ENCODE measurements around the gene TSPOAP1.

The TSPOAP1 gene

GRCh38 chr17:58328195-58329034, at the start of gene TSPOAP1:
Gene TSPOAP1 (minus strand): TSS chr17:58328795. CDS start chr17:58327920, 875 bp downstream.
- no peak for FAIRE-seq
- DNase-seq (ENCODE audit: low spot score), result no peak

GRCh38 chr17:58377661-58378060, 49.1 kb upstream of the TSPOAP1 start:
- FAIRE-seq (peak; percentile 87), DNase-seq (ENCODE audit: low spot score) (no peak)

- FAIRE-seq (no peak), DNase-seq (ENCODE audit: low spot score) (no peak)
These were observed 48.6 kb upstream of the TSPOAP1 start for GRCh38 chr17:58377093-58377601.

- FAIRE-seq (peak; percentile 69), DNase-seq (ENCODE audit: low spot score) (no peak)
These were observed 47.9 kb upstream of the TSPOAP1 start for GRCh38 chr17:58376472-58377000.

- DNase-seq (ENCODE audit: low spot score) (no peak), FAIRE-seq (no peak)
These were observed 47.2 kb upstream of the TSPOAP1 start for GRCh38 chr17:58375811-58376210.

- no peak for DNase-seq (ENCODE audit: low spot score)
- FAIRE-seq, result no peak
These were observed 46.7 kb upstream of the TSPOAP1 start for GRCh38 chr17:58375256-58375655.

GRCh38 chr17:58373923-58374322, 45.3 kb upstream of the TSPOAP1 start:
- FAIRE-seq (no peak), DNase-seq (ENCODE audit: low spot score) (no peak)

- DNase-seq (ENCODE audit: low spot score) (no peak), FAIRE-seq (no peak)
These were observed 44.4 kb upstream of the TSPOAP1 start for GRCh38 chr17:58373003-58373402.

DNA sequence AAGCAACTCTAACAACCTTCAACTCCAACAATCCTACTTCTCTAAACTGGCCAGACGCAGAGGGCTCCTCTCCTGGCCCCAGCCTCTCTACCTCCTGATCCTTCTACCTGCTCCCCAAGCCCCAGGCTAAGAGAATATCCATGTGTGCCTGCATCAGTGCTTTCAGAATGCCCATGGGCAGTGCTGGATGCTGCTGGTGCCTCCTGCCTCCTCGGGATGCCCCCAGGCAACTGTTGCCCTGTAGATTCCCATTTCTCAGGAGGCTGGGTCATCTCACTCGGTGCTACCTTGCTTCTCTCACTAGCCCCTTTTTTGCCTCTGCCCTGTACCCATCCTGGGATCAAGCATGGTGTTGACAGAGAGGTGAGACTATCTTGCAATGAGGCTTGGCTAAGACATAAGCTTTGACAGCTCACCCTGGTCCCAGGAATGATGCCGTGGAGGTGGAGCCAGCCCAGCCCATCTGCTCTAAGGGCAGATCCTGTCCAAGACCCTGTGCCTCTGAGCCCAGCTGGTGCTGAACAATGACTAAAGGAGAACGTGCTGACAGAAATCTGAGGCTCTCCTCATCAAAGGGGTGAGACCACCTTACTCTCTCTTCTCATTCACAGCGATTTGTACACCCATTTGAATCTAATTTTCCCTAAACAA, 42.8 kb upstream of the TSPOAP1 start:
- no peak for FAIRE-seq
- DNase-seq (ENCODE audit: low spot score), result no peak

GRCh38 chr17:58370716-58371115, 42.1 kb upstream of the TSPOAP1 start:
- FAIRE-seq (no peak), DNase-seq (ENCODE audit: low spot score) (no peak)

GRCh38 chr17:58370309-58370708, 41.7 kb upstream of the TSPOAP1 start:
- DNase-seq (ENCODE audit: low spot score) (no peak), FAIRE-seq (no peak)

DNA sequence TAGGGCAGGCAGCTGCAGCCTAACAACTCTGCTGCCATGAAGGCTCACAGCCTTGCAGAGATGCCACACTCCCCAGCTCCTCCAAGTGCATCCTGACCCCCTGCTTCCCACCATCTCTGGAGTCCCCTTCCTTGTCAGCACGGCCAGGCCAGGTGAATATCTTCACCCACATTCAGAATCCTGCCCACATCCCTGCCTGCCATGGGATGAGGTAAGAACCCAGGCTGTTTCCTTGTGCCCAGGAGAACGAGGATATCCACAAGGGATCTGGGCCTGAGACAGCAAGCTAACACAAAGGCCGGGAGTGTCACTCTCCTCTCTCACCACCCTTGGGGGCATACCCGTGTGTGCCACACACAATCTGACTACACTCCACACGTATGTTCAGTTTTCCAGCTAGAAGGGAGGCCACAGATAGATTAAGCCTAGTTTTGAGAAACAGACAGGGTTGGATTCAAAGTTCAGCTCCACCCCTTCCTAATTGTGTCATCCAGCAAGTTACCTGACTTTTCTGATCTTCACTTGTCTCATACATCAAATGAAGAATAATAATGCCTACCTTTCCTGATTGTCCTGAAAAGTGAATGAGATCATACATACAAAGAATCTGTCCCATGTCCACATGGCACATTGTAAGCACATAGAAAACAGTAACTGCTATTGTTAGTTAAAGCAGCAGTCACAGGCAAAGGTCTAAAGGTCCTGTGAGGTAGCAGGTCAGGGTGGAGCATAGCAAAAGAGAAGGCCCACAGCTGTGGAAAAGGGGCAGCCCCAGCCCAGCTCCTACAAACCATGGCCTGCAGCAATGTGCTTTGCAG, 40.8 kb upstream of the TSPOAP1 start:
- FAIRE-seq, result peak; percentile 84
- no peak for DNase-seq (ENCODE audit: low spot score)

GRCh38 chr17:58368860-58369213, 40.2 kb upstream of the TSPOAP1 start:
- DNase-seq (ENCODE audit: low spot score) (no peak), FAIRE-seq (no peak)

- no peak for FAIRE-seq
- DNase-seq (ENCODE audit: low spot score), result no peak
These were observed 38.9 kb upstream of the TSPOAP1 start for GRCh38 chr17:58367461-58367860.

DNA sequence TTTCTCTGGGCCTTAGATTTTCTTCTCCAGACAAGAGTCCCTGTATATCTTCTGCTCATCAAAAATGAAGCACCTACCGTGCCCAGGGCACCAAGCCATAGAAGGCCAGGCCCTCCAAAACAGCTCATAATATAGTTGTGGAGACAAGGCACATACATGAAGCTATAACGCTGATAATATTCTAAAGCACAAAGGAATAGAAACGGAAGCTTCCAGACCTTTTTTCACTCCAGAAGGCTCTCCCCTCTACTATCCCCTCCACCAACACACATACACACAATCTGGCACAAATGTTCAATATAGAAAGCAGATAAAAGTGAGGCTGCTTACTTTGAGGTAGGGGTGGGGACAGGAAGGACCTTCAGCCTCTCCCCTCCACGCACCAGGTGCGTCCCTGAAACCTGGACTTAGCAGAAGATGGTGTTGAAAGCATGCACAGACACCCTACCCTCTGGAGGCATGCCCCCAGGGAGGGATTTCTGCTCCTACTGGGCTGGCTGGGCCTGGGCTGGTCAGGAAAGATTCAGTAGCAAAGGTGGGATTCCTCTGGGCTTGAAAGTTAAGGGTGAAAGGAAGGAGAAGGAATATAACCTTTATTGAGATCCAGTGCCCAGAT, 37.5 kb upstream of the TSPOAP1 start:
- DNase-seq (ENCODE audit: low spot score) (no peak), FAIRE-seq (peak; percentile 52)

GRCh38 chr17:58365185-58365979, 36.8 kb upstream of the TSPOAP1 start:
- DNase-seq (ENCODE audit: low spot score) (no peak), FAIRE-seq (no peak)

DNA sequence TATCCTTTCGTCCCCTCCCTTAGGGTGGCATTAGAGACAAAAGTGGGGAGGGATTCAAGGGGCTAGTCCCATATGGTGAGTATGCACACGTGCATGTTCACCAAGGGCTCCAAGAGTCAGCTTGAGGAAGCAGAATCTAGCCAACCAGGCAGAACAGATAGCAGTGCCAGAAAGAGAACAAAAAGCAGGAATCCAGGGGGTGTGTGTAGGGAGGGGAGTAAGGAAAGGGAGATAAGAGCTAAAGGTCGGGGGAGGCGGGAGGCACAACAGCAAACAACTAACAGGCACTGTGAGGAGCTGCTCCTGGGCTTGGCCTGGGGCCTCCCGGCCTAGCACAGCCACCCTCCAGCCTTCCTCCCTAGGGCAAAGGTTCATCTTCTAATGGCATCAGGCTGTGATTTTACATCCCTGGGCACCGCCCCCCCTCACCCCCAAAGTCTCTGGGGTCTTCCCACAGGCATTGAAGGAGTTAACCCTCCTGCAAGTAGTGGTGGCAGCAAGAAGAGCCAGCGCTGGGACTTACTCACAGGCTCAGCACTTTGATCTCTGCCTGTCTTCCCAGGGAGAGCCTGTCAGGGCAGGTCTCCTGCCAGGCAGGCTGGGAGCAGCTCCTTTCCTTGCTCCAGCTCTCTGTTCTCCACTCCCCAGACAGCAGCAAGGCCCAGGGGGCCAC, 35.8 kb upstream of the TSPOAP1 start:
- no peak for FAIRE-seq

DNA sequence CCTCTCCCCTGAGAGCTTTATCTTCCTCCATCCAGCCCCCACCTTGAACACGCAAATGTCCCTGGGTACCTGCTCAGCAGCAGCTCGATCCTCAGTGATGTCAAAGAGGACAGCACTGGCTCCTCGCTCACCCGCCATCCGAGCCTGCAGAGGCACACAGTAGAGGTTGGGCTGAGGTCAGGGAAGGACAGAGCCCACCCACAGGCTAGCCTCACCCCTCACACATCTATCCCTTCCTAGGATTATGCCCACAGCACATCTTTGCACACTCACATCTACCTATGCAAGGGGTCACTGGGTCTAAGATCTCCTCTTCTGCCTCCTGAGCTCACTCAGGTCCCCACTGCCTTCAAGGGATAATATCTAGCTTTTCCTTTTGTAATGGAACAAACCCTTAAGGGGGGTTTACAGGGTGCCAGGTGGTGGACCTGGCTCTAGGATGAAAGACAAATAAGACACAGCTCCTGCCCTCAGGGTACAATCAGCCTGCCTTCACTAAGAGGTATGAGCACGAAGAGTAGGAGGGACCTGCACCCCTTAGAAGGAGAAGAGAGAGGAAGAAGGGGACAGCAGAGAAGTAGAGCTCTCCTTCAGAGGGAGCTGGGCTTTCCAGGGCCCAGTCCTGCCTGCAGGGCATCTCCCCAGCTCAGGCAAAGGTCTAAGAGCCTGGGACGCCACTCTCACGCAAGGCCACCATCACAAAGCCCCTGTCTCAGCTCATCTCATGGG, 35.0 kb upstream of the TSPOAP1 start:
- DNase-seq (ENCODE audit: low spot score) (no peak), FAIRE-seq (peak; percentile 44)

More for the DNA sequence above, 35.8 kb upstream of the TSPOAP1 start:
- DNase-seq (ENCODE audit: low spot score), result no peak

Measured in urothelium cell line (cell line).